Subcutaneous adipose tissue (tissue), 4 donors: ENCODE measurements around the gene ELAPOR1. TPM values are rescaled to one million over a fixed set of nuclear protein-coding genes. Genes with fewer than 3 reads are reported as not detected.

Experiments
- CTCF ChIP-seq: fragments of 450-650 bp; IDR thresholded peaks from one replicate; pipeline ENCODE4 v1.5.1; 2016; ENCODE audit warnings: low read depth, mild to moderate bottlenecking, control low read depth, antibody characterized with exemption, moderate library complexity
- small RNA-seq: library from RNA; depleted of rRNA; stranded (forward); fragments of <200 nt; gene quantifications from one replicate; pipeline ENCODE3, GENCODE V24; 2016
- total RNA-seq, 4 donors: library from RNA; depleted of rRNA; stranded (reverse); fragments of >200 nt; gene quantifications; one replicate each; pipeline ENCODE4 v1.1.0, GENCODE V29; 2016

Gene ELAPOR1
- total RNA-seq, 4 donors from 2014 or later: 0.22 to 2.1 (median 0.51) TPM; not detected in 1

- no peak for TF ChIP-seq CTCF
Observed at GRCh38 chr1:109158433-109158832, 44.5 kb downstream of the ELAPOR1 start.

GRCh38 chr1:109159326-109159725 lies 45.4 kb downstream of the ELAPOR1 start:
- TF ChIP-seq CTCF: no peak

DNA sequence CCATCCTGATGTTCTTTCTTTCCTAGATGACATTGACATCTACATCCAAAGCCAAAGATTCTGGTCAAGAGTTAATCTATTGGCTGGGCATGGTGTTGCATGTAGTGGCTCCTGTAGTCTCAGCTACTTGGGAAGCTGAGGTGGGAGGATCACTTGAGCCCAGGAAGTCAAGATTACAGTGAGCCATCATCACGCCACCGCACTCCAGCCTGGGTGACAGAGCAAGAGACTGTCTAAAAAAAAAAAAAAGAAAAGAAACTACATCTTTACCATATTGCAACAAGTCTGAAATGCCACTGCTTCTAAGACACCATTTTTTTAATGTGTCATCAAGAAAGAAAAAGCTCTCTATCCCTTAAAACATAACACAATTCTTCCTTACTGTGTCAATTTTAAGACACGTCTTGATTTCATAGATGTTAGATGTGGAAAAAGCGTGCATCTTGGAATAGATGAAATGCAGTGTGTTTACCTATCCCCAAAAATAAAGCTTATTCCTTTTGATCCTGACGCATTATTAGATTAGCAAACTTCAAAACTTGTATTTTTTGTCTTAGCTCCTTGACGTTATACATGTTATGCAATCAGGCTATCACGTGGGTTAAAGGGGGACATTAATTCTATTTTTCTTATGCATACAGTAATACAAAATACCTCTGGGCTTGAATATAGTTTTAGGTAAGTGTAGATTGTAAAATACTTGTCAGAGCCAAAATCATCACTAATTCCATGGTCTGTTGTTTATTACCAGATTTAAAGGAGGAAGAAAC lies 46.3 kb downstream of the ELAPOR1 start:
- TF ChIP-seq CTCF: no peak

GRCh38 chr1:109161858-109162606 lies 48.1 kb downstream of the ELAPOR1 start:
- no peak for TF ChIP-seq CTCF

GRCh38 chr1:109162626-109163025 lies 48.7 kb downstream of the ELAPOR1 start:
- no peak for TF ChIP-seq CTCF

- no peak for TF ChIP-seq CTCF
Observed at GRCh38 chr1:109163551-109163950, 49.6 kb downstream of the ELAPOR1 start.

Small RNAs within 50 kb of the gene (small RNA-seq; reads per million reads assigned to genes)
- not detected for gene AL356488.2

Other genes starting within 250 kb of the ELAPOR1 start
- 10 to 100 TPM; 19.2 to 27.4 (median 22.2) TPM for gene GPSM2, start 237.1 kb upstream of the ELAPOR1 start, total RNA-seq
- 10 to 100 TPM; 22.8 to 27.3 (median 26.2) TPM for gene CLCC1, start 150.6 kb upstream of the ELAPOR1 start, total RNA-seq
- gene WDR47, start 72.0 kb upstream of the ELAPOR1 start, total RNA-seq: 10 to 100 TPM; 13.0 to 18.1 (median 13.7) TPM
- 100 to 1,000 TPM in 1 of 4 donors, 10 to 100 TPM in 3; 19.2 to 102 (median 25.9) TPM for gene TAF13, start 38.1 kb upstream of the ELAPOR1 start, total RNA-seq
- 10 to 100 TPM; 26.9 to 35.0 (median 30.6) TPM for gene TMEM167B, start 23.4 kb upstream of the ELAPOR1 start, total RNA-seq
- gene SARS1, start 99.8 kb downstream of the ELAPOR1 start, total RNA-seq: 100 to 1,000 TPM; 102 to 137 (median 122) TPM
- gene CELSR2, start 135.4 kb downstream of the ELAPOR1 start, total RNA-seq: 1 to 10 TPM in 2 of 4 donors, under 1 TPM in 2; 0.65 to 1.5 (median 1.2) TPM
- 1 to 10 TPM; 2.6 to 7.6 (median 5.9) TPM for gene PSRC1, start 169.0 kb downstream of the ELAPOR1 start, total RNA-seq
- gene MYBPHL, start 192.9 kb downstream of the ELAPOR1 start, total RNA-seq: not detected